HG02610 (cell line): Measurements from ENCODE around the gene PXK.
A peak's percentile ranks its signal among the peaks of the same experiment; 100 is the strongest.

Source experiments
- ATAC-seq: cut with Tn5 transposase; IDR thresholded peaks from one replicate; pipeline ENCODE4 v1.9.1; 2021; ENCODE audit warnings: mild to moderate bottlenecking, moderate library complexity; ENCODE audit not compliant: unreplicated experiment

PXK gene

DNA sequence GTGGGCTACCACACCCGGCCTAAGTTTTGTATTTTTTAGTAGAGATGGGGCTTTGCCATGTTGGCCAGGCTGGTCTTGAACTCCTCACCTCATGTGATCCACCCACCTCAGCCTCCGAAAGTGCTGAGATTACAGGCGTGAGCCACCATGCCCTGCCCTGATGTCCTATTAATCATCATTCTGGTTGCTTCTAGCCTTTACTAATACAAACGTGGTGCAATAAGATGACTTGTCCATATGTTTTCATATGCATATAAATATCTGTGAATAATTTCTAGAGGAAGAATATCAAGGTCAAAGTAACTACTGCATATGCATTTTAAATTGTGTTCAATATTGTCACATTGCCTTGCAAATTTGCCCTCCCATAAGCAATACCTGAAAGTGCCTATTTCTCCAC lies 126.5 kb downstream of the PXK start:
- ATAC-seq, result no peak

GRCh38 chr3:58462829-58463180 lies 130.1 kb downstream of the PXK start:
- no peak for ATAC-seq

- ATAC-seq, result peak; percentile 90
Measured at GRCh38 chr3:58463181-58463941, 130.7 kb downstream of the PXK start.

GRCh38 chr3:58463942-58464271 lies 131.2 kb downstream of the PXK start:
- no peak for ATAC-seq

DNA sequence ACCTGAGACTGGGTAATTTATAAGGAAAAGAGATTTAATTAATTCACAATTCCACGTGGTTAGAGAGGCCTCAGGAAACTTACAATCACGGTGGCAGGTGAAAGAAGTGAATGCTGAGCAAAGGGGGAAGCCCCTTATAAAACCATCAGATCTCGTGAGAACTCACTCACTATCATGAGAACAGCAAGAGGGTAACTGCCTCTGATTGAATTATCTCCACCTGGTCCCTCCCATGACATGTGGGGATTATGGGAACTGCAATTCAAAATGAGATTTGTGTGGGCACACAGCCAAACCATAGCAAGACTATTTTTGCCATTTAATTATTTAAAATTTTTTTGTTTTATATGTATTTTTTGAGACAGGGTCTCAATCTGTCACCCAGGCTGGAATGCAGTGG lies 132.2 kb downstream of the PXK start:
- ATAC-seq, result no peak

- no peak for ATAC-seq
Measured at GRCh38 chr3:58466899-58467563, 134.3 kb downstream of the PXK start.

- no peak for ATAC-seq
Measured at GRCh38 chr3:58469096-58469495, 136.4 kb downstream of the PXK start.

GRCh38 chr3:58470363-58471024 lies 137.8 kb downstream of the PXK start:
- ATAC-seq, result no peak

- peak; percentile 64 for ATAC-seq
Measured at GRCh38 chr3:58471025-58471887, 138.6 kb downstream of the PXK start.

DNA sequence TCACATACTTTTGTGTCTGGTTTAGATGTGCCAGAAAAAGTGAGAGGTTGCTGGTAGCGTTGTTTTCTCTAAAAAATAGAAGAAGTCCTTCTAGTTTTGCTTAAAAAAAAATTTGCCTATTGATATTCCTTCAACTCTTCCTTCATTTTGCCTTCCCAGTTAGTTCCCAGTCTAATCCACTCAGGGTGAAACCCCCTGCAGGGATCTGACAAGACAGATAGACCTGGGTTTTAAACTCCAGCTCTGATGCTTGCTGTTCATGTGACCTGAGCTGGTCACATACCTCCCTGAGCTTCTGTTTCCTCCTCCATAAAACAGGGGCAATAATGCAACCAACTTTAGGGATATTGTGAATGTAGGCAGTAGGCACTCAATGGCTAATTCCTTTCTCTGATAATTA lies 140.6 kb downstream of the PXK start:
- no peak for ATAC-seq

GRCh38 chr3:58474348-58474911 lies 141.7 kb downstream of the PXK start:
- no peak for ATAC-seq

DNA sequence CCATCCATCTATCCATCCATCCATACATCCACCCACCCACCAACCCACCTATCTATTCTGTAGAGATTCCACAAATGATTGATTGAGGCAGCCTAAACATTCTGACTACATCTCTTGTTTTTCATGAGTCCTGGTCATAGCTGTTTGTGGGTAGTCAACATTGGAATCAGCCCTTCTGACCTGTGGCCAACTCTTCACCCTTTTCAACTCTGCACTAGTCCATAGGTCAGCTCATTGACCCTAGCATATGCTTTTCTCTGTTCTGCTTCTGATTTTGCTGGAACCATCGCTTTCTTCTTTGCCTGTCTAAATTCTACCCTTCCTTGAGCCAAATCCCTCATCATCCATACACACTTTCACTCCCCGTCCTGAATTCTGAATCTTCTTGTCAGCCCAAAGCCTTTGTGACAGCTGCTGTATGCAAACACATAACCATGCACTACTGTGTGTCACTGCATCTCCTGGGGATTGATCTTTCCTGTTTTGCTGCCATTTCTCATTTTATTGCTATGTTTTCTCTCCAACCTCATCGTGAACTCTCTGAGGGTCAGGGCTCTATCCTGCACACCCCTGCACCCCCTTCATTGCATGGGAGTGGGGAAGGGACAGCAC lies 142.4 kb downstream of the PXK start:
- no peak for ATAC-seq
